Measurements from ENCODE around the gene GJC3.
"Not testable (repeated sequence)": the region's sequence is repeated elsewhere in the genome, so short reads cannot be mapped to it uniquely, and the experiment has no call there.

The GJC3 gene

GRCh38 chr7:99969298-99969697, 39.9 kb upstream of the GJC3 start:
- TF ChIP-seq BACH2 (CRISPR knock-in tag; IDR thresholded peaks at IDR 0.05; ENCODE audit: borderline replicate concordance) (no peak), PPARA (CRISPR knock-in tag; IDR thresholded peaks at IDR 0.05; ENCODE audit: borderline replicate concordance) (no peak), ZNF8 (CRISPR knock-in tag; IDR thresholded peaks at IDR 0.05) (no peak), GLIS3 (CRISPR knock-in tag; IDR thresholded peaks at IDR 0.05) (no peak), ZNF70 (CRISPR knock-in tag; IDR thresholded peaks at IDR 0.05) (no peak), ZC3H10 (CRISPR knock-in tag; IDR thresholded peaks at IDR 0.05) (no peak), SNAI2 (CRISPR knock-in tag; IDR thresholded peaks at IDR 0.05) (no peak), OSR1 (CRISPR knock-in tag; IDR thresholded peaks at IDR 0.05) (no peak), CSDC2 (CRISPR knock-in tag; IDR thresholded peaks at IDR 0.05) (no peak), ESRRG (CRISPR knock-in tag; IDR thresholded peaks at IDR 0.05) (no peak), TCF4 (CRISPR knock-in tag; IDR thresholded peaks at IDR 0.05; ENCODE audit: borderline replicate concordance) (no peak), RARB (CRISPR knock-in tag; IDR thresholded peaks at IDR 0.05) (no peak), ZFP30 (CRISPR knock-in tag; IDR thresholded peaks at IDR 0.05) (no peak), ZFP3 (CRISPR knock-in tag; IDR thresholded peaks at IDR 0.05) (no peak)
- TF ChIP-seq, protein P1, sequence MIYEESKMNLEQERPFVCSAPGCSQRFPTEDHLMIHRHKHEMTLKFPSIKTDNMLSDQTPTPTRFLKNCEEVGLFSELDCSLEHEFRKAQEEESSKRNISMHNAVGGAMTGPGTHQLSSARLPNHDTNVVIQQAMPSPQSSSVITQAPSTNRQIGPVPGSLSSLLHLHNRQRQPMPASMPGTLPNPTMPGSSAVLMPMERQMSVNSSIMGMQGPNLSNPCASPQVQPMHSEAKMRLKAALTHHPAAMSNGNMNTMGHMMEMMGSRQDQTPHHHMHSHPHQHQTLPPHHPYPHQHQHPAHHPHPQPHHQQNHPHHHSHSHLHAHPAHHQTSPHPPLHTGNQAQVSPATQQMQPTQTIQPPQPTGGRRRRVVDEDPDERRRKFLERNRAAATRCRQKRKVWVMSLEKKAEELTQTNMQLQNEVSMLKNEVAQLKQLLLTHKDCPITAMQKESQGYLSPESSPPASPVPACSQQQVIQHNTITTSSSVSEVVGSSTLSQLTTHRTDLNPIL (CRISPR knock-in tag; IDR thresholded peaks at IDR 0.05; ENCODE audit: low read depth) = no peak
- TF ChIP-seq, protein P2, sequence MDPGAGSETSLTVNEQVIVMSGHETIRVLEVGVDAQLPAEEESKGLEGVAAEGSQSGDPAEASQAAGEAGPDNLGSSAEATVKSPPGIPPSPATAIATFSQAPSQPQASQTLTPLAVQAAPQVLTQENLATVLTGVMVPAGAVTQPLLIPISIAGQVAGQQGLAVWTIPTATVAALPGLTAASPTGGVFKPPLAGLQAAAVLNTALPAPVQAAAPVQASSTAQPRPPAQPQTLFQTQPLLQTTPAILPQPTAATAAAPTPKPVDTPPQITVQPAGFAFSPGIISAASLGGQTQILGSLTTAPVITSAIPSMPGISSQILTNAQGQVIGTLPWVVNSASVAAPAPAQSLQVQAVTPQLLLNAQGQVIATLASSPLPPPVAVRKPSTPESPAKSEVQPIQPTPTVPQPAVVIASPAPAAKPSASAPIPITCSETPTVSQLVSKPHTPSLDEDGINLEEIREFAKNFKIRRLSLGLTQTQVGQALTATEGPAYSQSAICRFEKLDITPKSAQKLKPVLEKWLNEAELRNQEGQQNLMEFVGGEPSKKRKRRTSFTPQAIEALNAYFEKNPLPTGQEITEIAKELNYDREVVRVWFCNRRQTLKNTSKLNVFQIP (CRISPR knock-in tag; IDR thresholded peaks at IDR 0.05; ENCODE audit: borderline replicate concordance, low read depth) = no peak
- ATAC-seq = no peak

DNA sequence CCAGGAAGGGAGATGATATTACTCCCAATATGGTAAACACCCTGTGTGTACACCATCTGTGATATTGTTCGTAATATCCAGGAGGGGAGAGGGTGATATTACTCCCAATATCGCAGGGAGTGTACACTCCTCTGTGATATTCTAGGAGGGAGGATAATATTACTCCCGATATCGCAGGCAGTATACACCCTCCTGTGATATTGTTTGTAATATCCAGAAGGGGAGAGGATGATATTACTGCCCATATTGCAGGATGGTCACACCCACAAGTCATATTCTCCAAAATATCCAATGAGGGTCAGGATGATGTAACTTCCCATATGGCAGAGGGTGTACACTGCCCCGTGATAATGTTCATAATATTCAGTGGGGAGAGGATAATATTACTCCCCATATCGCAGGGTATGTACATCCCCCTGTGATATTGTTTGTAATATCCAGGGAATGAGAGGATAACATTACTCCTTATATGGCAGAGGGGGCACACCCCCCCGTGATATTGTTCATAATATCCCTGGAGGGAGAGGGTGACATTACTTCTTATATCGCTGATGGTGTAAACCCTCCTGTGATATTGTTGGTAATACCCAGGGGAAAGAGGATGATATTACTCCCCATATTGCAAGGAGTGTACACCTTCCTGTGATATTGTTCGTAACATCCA, 29.3 kb upstream of the GJC3 start:
- TF ChIP-seq ZNF70 (CRISPR knock-in tag; IDR thresholded peaks at IDR 0.05) (no peak), ZNF565 (CRISPR knock-in tag; conservative IDR thresholded peaks at IDR 0.05; ENCODE audit: low read depth) (no peak), GLIS3 (CRISPR knock-in tag; IDR thresholded peaks at IDR 0.05) (no peak), CSDC2 (CRISPR knock-in tag; IDR thresholded peaks at IDR 0.05) (no peak), RARB (CRISPR knock-in tag; IDR thresholded peaks at IDR 0.05) (no peak), ZFP3 (CRISPR knock-in tag; IDR thresholded peaks at IDR 0.05) (no peak), ZFP30 (CRISPR knock-in tag; IDR thresholded peaks at IDR 0.05) (no peak), CSRNP3 (CRISPR knock-in tag; IDR thresholded peaks at IDR 0.05) (no peak), PPARA (CRISPR knock-in tag; IDR thresholded peaks at IDR 0.05; ENCODE audit: borderline replicate concordance) (no peak), SNAI2 (CRISPR knock-in tag; IDR thresholded peaks at IDR 0.05) (no peak), ZNF8 (CRISPR knock-in tag; IDR thresholded peaks at IDR 0.05) (no peak)
- TF ChIP-seq, protein P2 (CRISPR knock-in tag; IDR thresholded peaks at IDR 0.05; ENCODE audit: borderline replicate concordance, low read depth) = no peak
- no peak for ATAC-seq

DNA sequence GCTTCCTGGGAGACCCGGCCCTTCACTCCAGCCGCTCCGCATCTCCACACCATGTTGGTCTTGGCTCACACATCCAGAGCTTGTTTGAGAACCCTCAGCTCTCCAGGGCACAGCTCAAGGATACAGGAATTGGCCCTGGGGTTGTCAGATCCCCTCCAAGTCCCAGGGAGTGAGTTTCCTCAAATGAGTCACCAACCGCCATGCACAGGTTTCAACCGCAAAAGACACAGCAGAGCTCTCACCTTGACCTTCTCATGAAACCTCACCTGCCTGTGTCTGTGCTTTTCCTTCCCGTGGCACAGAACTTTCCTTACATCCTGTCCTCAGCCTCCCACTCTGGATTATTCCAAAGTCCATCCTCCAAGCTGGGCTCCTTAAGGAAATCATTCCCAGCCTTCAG, 25.8 kb upstream of the GJC3 start:
- no peak for ATAC-seq
- TF ChIP-seq CSRNP3 (CRISPR knock-in tag; IDR thresholded peaks at IDR 0.05) (no peak), TSHZ2 (CRISPR knock-in tag; IDR thresholded peaks at IDR 0.05) (no peak)

DNA sequence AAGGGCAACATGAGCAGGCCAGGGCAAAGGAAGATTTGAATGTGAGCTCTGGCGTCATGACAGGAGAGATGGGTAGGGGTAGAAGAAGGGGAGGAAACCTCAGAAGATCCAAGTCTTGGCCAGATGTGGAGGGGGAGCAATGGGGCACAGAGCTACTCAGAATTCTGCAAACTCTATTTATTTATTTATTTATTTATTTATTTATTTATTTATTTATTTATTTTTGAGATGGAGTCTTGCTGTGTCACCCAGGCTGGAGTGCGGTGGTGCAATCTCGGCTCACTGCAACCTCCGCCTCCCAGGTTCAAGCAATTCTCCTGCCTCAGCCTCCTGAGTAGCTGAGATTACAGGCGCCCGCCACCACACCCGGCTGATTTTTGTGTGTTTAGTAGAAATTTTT, 25.2 kb upstream of the GJC3 start:
- ATAC-seq = not testable (repeated sequence)

Data from SK-N-SH treated with all-trans-retinoic acid at 6 μM for 48 hours (cell line).